ENCODE data around the gene ACTRT2.

ACTRT2 gene

DNA sequence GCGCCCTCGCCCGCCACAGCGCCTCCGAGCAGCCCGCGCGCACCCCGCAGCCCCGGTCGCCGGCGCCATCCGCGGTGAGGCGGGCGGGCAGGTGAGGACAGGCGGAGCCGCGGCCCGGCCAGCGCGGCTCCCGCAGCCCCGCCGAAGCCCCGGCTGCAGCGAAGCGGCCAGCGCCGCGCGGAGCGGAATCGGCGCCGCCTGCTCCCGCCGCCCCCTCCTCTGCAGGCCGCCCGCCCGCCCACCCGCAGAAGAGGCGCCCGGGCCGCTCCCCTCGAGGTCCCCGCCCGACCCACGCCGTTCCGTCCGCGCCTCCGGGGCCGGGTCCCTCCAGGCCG is 49.0 kb downstream of the ACTRT2 start:
- DNase-seq: no peak

DNA sequence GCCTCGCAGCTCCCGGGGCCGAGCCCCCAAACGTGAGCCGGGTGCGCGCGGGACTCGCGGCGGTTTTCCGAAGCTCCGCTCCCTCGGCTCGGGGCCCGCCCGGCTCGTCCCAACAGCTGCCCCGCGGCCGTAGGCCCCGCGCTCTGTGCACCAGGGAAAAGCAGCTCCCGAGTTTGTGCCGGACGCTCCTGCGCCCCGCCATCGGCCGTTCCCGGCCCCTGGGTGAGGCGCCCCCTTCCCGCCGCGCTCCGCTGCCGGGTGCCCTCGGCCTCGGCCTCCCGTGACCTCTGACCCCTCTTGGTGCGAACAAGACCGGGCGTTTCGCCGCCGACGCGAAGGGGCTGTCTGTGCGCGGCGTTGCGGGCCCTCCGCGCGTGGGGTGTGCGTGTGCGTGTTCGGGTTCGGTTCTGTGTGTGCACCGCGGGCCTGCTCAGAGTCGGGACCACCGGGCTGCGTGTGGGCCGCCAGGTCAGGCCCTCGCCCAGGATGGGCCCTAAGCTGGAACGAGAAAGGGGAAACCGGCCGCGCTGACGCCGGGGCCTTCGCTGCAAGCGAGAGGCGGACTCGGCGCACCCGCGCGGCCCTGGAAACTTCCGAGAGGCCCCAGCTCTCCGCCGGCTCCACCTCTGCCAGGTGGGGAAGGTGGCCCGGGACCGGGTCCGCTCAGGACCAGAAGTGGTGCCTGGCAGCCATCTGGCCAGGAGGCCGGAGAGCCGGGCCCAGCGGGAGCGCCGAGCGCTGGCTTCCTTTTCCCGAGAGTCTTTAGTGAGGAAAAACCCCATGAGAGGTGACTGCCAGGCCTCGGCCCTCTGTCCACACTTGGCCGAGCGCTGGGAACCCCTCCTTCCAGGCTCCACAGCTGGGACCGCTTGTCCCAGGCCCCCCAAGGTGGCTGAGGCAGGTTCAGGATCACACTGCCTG is 49.6 kb downstream of the ACTRT2 start:
- DNase-seq: no peak

DNA sequence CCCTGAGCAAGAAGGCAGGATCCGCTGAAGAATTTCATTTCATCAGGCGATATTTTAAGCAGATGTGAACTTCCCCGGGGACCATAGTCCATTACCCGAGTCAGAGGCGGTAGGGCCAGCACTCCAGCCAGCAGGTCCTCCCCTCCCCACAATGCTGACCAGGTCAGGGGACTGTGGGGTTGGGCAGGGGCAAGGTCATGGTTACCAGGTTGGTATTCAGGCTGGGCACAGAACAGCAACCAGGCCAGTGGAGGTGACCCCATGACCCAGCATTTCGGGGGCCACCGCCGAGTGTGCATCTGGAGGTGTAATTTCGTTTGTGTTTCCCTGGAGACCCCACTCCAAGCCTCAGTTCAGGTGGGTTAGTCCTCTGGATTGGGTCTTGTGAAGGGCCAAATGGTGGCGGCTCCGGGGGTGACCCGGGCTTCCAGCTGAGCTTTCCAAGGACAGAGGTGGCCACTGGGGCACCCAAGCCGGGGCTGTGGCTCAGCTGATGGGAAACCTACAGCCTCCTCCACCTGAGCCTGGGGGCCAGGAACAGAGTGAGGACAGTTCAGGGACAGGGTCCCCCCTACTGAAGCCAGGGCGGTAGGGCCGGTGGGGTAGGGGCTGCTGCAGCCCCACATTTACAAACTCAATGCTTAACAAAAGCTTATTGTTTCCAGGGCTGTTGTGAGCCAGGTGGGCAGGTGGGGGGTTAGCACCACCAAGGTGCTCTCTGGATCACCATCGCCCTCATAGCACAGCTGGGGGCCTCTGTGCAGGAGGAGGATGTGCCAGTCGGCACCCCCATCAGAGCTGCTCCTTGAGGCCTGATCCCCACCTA is 50.5 kb downstream of the ACTRT2 start:
- DNase-seq: no peak
